ENCODE data around the gene HMGN1. TPM values are rescaled to one million over a fixed set of nuclear protein-coding genes. Genes with fewer than 3 reads are reported as not detected.
"Not testable (repeated sequence)": the region's sequence is repeated elsewhere in the genome, so short reads cannot be mapped to it uniquely, and the experiment has no call there.

The HMGN1 gene
- total RNA-seq, 1 donor from 2014 or later, result 339 TPM

DNA sequence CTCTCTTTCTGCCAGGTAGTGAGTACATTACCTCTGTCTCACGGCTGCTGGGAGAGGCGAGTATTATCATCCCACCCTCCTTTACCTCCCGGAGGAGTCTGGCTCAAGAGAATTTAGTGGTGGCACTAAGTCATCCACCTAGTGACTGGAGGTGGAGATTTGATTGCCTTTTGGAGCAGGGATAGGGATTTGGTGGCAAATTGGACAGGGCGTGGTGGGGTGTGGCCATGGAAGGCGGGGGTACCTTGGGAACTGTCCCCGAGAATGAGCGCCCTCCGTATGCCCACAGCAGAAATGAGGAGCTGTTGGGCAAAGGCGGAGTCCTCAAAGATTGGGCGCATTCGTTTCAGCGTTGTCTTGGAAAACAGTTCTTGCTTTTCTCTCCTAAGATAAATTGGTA, 32.1 kb upstream of the HMGN1 start:
- Mint-ChIP-seq H3K27ac (peak overlapping the region; percentile 94), H3K4me1 (peaks cover 15% of the 10 kb centered on the region), H3K36me3 (ENCODE audit: low read depth) (peaks cover 2% of the 10 kb centered on the region), H3K27me3 (no peaks in the 10 kb centered on the region), H3K4me3 (peak overlapping the region; percentile 97), H3K9me3 (no peaks in the 10 kb centered on the region)
- intact Hi-C loops (cut with micrococcal nuclease), result loop anchor here (2.0 kb wide), 1 partner anchor 68 kb away; the partner anchor contains the start of gene BRWD1
- no peak for DNase-seq

DNA sequence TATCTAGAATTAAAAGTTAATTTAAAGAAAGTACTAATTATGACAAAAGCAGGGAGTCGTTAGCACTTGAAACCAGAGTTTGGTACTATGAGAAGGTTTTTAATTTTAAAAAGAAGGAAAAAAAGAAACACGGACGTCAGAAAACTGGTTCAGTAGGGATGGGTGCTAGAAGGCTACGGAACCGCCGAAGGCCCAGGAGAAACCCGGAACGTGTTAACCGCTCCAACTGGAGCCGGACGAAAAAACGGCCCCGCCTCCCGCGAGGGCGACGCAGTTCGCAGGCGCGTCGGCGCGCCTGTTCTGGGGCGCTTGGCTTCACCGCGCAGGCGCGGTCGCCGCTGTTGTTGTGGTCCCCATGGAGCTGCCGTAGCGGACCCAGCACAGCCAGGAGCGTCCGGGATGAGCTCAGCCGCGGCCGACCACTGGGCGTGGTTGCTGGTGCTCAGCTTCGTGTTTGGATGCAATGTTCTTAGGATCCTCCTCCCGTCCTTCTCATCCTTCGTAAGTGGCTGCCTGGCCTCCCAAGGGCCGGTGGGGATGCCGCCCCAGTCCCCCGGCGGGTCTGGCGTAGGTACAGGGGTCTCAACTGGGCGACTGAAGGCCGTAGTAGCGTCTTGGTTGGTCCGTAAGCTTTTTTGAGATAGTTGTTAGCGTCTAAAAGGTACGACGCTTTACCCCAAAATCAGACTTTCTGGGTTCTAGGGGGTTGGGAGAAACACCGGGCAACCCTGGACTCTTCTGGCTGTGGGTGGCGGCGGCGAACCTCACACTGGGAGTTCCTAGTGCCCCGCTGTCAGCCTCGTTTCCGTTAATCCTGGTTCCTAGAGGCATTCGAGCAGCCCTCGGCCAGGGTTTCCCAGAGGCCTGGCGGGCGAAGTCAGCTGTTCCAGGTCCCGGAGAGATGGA, 31.4 kb upstream of the HMGN1 start:
- Mint-ChIP-seq H3K36me3 (ENCODE audit: low read depth) (peaks cover 2% of the 10 kb centered on the region), H3K4me1 (peaks cover 15% of the 10 kb centered on the region), H3K27ac (peak overlapping the region; percentile 94), H3K4me3 (peak overlapping the region; percentile 97), H3K27me3 (no peaks in the 10 kb centered on the region), H3K9me3 (no peaks in the 10 kb centered on the region)
- DNase-seq, result peak; percentile 98
- intact Hi-C loops (cut with micrococcal nuclease), result loop anchor here (1.0 to 2.0 kb wide), 2 partner anchors 31 to 67 kb away; partner anchors contain the start of genes BRWD1 and HMGN1

GRCh38 chr21:39377444-39378050, 28.7 kb upstream of the HMGN1 start:
- no peak overlapping the region for H3K27ac Mint-ChIP-seq
- intact Hi-C loops (cut with micrococcal nuclease), result no loop called here
- no peaks in the 10 kb centered on the region for H3K9me3 Mint-ChIP-seq
- H3K4me1 Mint-ChIP-seq, result peaks cover 11% of the 10 kb centered on the region
- peaks cover 3% of the 10 kb centered on the region for H3K27me3 Mint-ChIP-seq
- peaks cover 2% of the 10 kb centered on the region for H3K36me3 Mint-ChIP-seq (ENCODE audit: low read depth)
- no peak for DNase-seq
- H3K4me3 Mint-ChIP-seq, result no peak overlapping the region

DNA sequence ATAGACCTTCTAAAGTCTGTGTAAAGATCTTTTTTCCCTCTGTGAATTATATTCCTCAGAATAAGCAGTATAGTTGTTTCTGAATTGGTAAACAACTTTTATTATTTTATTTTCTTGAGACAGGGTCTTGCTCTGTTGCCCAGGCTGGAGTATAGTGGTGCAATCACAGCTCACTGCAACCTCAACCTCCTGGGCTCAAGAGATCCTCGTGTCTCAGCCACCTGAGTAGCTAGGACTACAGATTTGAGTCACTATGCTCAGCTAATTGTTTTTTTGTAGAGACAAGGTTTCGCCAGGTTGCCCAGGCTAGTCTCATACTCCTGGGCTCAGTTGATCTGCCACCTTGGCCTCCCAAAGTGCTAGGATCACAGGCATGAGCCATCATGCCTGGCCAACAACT, 26.6 kb upstream of the HMGN1 start:
- Mint-ChIP-seq H3K9me3 (no peaks in the 10 kb centered on the region), H3K36me3 (ENCODE audit: low read depth) (no peaks in the 10 kb centered on the region), H3K27ac (no peak overlapping the region), H3K4me3 (no peak overlapping the region), H3K4me1 (peaks cover 2% of the 10 kb centered on the region), H3K27me3 (peaks cover 3% of the 10 kb centered on the region)
- intact Hi-C loops (cut with micrococcal nuclease), result no loop called here
- DNase-seq, result no peak

GRCh38 chr21:39374046-39374445, 25.2 kb upstream of the HMGN1 start:
- H3K9me3 Mint-ChIP-seq, result no peaks in the 10 kb centered on the region
- intact Hi-C loops (cut with micrococcal nuclease), result no loop called here
- no peak for DNase-seq
- H3K4me1 Mint-ChIP-seq, result no peaks in the 10 kb centered on the region
- no peak overlapping the region for H3K4me3 Mint-ChIP-seq
- no peaks in the 10 kb centered on the region for H3K36me3 Mint-ChIP-seq (ENCODE audit: low read depth)
- H3K27me3 Mint-ChIP-seq, result peaks cover 5% of the 10 kb centered on the region
- no peak overlapping the region for H3K27ac Mint-ChIP-seq

GRCh38 chr21:39373634-39374033, 24.7 kb upstream of the HMGN1 start:
- intact Hi-C loops (cut with micrococcal nuclease), result no loop called here

DNA sequence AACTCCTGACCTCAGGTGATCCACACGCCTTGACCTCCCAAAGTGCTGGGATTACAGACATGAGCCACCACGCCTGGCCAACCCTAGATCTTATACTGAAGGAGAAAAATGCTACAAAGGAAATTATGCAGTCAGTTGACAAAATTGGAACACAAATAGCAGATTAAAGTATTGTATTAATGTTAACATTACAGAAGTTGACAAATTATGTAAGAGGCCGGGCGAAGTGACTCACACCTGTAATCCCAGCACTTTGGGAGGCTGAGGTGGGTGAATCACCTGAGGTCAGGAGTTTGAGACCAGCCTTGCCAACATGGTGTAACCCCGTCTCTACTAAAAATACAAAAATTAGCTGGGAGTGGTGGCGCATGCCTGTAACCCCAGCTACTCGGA, 21.0 kb upstream of the HMGN1 start:
- H3K27ac Mint-ChIP-seq; H3K4me3 Mint-ChIP-seq; H3K36me3 Mint-ChIP-seq (ENCODE audit: low read depth); H3K9me3 Mint-ChIP-seq; H3K27me3 Mint-ChIP-seq; intact Hi-C loops (cut with micrococcal nuclease); DNase-seq; H3K4me1 Mint-ChIP-seq: not testable (repeated sequence)

More at GRCh38 chr21:39373634-39374033, 24.7 kb upstream of the HMGN1 start:
- H3K27me3 Mint-ChIP-seq, result peaks cover 5% of the 10 kb centered on the region
- H3K9me3 Mint-ChIP-seq, result no peaks in the 10 kb centered on the region
- no peak overlapping the region for H3K4me3 Mint-ChIP-seq
- peak; percentile 71 for DNase-seq
- H3K27ac Mint-ChIP-seq, result no peak overlapping the region
- H3K4me1 Mint-ChIP-seq, result no peaks in the 10 kb centered on the region
- H3K36me3 Mint-ChIP-seq (ENCODE audit: low read depth), result no peaks in the 10 kb centered on the region

DNA sequence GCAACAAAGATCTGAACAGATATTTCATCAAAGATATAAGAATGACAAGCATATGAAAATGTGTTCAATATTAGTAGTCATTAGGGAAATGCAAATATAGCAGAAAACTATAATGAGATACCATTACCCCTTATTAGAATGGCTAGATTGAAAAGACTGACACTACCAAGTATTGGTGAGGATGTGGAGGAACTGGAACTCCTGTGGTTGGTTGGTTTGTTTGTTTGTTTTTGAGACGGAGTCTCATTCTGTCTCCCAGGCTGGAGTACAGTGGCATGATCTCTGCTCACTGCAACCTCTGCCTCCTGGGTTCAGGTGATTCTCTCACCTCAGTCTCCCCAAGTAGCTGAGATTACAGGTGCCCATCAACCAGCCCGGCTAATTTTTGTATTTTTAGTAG, 18.9 kb upstream of the HMGN1 start:
- Mint-ChIP-seq H3K27ac (no peak overlapping the region), H3K9me3 (no peaks in the 10 kb centered on the region), H3K4me1 (no peaks in the 10 kb centered on the region), H3K4me3 (no peak overlapping the region), H3K36me3 (ENCODE audit: low read depth) (no peaks in the 10 kb centered on the region), H3K27me3 (peaks cover 6% of the 10 kb centered on the region)
- DNase-seq, result no peak
- intact Hi-C loops (cut with micrococcal nuclease), result no loop called here

DNA sequence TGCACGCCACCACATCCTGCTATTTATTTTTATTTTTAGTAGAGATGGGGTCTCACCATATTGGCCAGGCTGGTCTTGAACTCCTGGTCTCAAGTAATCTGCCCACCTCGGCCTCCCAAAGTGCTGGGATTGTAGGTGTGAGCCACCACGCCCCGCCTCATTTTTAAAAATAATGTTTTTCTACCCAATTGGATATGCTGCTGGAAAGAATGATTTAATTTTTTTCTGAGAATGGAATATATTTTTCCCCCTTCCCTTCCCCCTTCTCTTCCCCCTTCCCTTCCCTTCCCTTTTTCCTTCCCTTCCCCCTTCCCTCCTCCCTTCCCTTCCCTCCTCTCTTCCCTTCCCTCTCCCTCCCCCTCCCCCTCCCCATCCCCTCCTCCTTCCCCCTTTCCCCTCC, 17.7 kb upstream of the HMGN1 start:
- intact Hi-C loops (cut with micrococcal nuclease), result no loop called here

DNA sequence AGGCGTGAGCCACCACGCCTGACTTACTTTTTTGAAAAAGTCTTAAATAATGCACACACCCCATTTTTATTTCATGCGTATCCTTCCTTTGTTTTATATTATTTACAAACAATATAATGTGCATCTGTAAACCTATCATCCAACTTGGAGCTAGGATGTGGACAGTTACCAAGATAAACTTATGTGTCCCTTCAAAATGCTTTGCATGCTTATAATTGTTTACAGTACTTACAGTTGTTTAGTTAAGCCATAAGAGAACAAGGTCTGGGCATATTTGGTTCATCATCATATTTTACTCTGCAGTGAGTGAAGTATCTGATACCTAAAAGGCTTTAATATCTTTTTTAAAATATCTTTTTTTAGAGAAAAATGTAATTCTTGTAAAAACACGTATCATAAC, 16.1 kb upstream of the HMGN1 start:
- no peaks in the 10 kb centered on the region for H3K36me3 Mint-ChIP-seq (ENCODE audit: low read depth)
- no peaks in the 10 kb centered on the region for H3K4me1 Mint-ChIP-seq
- H3K27ac Mint-ChIP-seq, result no peak overlapping the region
- no peaks in the 10 kb centered on the region for H3K9me3 Mint-ChIP-seq
- H3K27me3 Mint-ChIP-seq, result peaks cover 11% of the 10 kb centered on the region
- DNase-seq, result no peak
- H3K4me3 Mint-ChIP-seq, result no peak overlapping the region
- intact Hi-C loops (cut with micrococcal nuclease), result no loop called here

More for the DNA sequence above, 17.7 kb upstream of the HMGN1 start:
- H3K27me3 Mint-ChIP-seq, result peaks cover 6% of the 10 kb centered on the region
- H3K4me3 Mint-ChIP-seq, result no peak overlapping the region
- DNase-seq, result no peak
- no peak overlapping the region for H3K27ac Mint-ChIP-seq
- H3K9me3 Mint-ChIP-seq, result no peaks in the 10 kb centered on the region
- H3K36me3 Mint-ChIP-seq (ENCODE audit: low read depth), result no peaks in the 10 kb centered on the region
- no peaks in the 10 kb centered on the region for H3K4me1 Mint-ChIP-seq

DNA sequence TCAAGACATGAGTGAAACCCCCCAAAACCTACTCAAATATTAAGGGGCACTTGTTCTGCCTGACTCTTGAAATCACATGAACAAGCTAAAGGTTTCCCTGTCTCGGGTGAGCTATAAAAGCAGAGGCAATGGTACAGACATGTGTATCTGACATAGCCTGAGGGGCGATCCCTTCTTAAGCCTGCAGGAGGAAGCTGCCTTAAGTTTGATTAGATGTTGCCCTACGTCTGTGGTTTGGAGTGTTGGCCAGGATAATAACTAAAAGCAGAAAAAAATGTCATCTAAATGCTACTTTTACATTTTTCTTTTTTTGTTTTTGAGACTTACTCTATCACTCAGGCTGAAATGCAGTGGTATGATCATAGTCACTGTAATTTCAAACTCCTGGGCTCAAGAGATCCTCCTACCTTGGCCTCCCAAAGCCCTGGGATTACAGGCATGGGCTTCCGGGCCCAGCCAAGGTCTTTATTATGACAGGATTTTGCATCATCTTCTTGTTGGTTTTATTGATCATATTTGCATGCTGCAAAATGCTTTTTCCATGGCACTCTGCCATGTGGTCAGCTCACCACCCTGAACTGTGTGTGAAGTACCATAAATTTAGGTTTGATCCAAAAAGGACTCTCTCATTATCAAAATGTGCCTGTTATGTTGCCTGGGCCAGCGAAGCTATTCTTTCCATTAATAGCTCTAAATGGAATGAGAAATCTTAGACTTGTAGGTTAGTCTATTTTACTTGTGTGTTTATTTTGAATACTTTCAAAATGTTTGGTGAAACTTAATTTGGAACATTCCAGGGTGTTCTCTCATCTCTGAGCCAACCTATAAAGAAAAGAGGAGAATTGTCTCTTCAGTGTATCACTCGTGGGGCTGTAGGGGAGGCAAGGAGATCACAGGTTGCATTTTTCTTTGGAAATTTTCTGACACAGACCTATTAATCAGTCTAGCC, 15.0 kb upstream of the HMGN1 start:
- Mint-ChIP-seq H3K27me3 (peaks cover 11% of the 10 kb centered on the region), H3K36me3 (ENCODE audit: low read depth) (no peaks in the 10 kb centered on the region), H3K4me3 (no peak overlapping the region), H3K9me3 (no peaks in the 10 kb centered on the region), H3K4me1 (no peaks in the 10 kb centered on the region), H3K27ac (no peak overlapping the region)
- no peak for DNase-seq
- intact Hi-C loops (cut with micrococcal nuclease), result no loop called here

DNA sequence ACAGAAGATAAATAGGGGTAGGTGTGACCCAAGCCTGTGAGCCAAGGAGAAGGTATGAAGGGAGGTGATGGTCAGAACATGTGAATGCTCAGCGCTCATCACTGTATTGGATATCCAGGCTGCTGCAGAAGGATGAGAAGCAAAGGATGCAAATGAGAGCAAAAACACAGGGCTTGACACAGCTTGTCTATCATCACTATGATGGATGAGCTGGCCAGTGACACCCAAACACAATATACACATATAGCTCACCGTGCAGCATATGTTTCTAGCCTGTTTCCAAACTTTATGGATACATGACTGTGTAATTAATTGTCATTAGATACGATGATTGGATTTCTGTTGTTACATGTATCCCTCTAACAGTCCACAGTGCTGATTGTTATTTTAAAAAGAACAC, 13.8 kb upstream of the HMGN1 start:
- Mint-ChIP-seq H3K4me1 (no peaks in the 10 kb centered on the region), H3K4me3 (no peak overlapping the region), H3K9me3 (no peaks in the 10 kb centered on the region), H3K27ac (no peak overlapping the region), H3K36me3 (ENCODE audit: low read depth) (no peaks in the 10 kb centered on the region), H3K27me3 (peaks cover 11% of the 10 kb centered on the region)
- no peak for DNase-seq
- intact Hi-C loops (cut with micrococcal nuclease), result no loop called here

DNA sequence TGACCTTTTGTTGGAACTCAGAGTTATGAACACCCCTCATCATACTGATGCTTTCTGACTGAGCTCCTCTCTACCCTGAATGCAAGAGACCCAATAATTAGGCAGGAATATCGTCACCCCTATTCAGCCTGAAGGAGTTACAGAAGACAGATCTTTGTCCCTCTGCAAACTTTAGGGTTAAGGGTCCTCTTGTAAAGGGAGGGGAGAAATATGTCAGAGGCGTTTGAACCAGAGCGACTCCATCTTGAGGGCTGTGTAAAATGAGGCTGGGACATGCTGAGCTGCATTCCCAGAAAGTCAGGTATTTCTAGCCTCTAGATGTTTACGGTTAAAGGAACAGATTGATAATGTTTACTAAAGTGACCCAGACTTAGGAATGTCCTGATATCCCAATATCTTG, 10.5 kb upstream of the HMGN1 start:
- Mint-ChIP-seq H3K27me3 (peaks cover 23% of the 10 kb centered on the region), H3K4me3 (no peak overlapping the region), H3K27ac (no peak overlapping the region), H3K36me3 (ENCODE audit: low read depth) (no peaks in the 10 kb centered on the region), H3K4me1 (no peaks in the 10 kb centered on the region), H3K9me3 (no peaks in the 10 kb centered on the region)
- intact Hi-C loops (cut with micrococcal nuclease), result no loop called here
- DNase-seq, result no peak

All from activated CD4-positive, alpha-beta T cell treated with anti-CD3 and anti-CD28 coated beads, Interleukin-2, amount 10 ng/mL, durations not matched to agents 24 days and 14 days (primary cell).